SH-SY5Y (cell line): ENCODE data around the gene MACROH2A1.

Source experiments
- GATA2 ChIP-seq: IDR thresholded peaks from 2 replicates; pipeline ENCODE4 v1.6.1; 2011; ENCODE audit warnings: mild to moderate bottlenecking, low read depth, low read length
- GATA3 ChIP-seq: IDR thresholded peaks from 2 replicates; pipeline ENCODE4 v1.6.1; 2011; ENCODE audit warnings: low read depth, mild to moderate bottlenecking, low read length, moderate library complexity

MACROH2A1 gene

DNA sequence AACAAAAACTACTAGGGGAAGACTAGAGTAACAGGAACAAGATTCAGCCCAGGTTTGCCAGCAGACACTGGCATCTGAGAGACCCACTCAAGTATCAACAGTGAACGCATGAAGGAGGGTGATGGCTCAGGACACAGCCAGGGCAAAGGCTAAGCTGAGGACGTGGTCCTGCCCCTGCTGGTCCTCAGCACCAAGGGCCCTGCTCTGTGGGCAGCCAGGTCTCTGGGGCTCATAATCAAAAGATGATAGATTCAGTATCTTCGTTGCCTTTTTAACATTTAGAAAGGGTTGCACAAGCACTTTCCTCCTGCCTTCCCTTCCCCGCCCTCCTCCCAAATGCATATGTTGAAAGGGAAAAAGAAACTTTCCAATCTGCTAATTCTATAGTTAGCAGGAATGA is 31.5 kb downstream of the MACROH2A1 start:
- TF ChIP-seq GATA2, result no peak
- no peak for TF ChIP-seq GATA3

DNA sequence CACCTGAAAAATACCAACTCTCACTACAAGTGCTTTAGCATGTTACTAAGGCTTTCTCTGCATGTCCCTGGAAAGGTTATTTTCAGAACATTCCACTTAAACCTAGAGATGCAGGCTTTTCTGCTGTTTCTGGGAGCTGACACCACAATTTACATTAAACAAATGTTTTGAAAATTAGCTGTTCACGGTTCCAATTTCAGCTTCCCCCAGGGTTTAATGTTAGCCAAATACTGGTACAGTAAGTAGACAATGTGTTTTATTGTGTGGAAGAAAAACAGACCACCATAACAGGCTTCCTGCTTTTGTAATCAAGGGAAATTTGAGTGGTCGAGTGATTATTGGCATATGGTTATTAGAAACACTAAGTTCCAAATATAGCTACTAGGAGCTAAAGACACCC is 32.0 kb downstream of the MACROH2A1 start:
- no peak for TF ChIP-seq GATA2
- TF ChIP-seq GATA3, result no peak

DNA sequence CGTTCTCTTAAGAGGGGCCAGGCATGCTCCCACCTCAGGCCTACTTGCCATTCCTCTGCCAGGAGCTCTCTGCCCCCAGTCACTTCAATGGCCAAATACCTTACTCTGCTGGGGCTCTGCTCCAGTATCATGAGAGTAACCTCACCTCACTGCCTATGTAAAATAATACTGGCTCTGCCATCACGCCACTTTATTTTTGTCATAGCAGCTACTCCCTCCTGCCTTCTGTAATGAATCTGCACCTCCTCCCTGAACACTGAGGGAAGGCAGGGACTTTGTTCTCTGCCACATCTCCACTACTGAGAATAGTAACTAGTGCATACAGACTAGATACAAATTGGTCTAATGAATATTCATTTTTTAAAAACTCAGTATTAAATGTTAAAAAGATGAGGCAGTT is 33.8 kb downstream of the MACROH2A1 start:
- no peak for TF ChIP-seq GATA2
- no peak for TF ChIP-seq GATA3

DNA sequence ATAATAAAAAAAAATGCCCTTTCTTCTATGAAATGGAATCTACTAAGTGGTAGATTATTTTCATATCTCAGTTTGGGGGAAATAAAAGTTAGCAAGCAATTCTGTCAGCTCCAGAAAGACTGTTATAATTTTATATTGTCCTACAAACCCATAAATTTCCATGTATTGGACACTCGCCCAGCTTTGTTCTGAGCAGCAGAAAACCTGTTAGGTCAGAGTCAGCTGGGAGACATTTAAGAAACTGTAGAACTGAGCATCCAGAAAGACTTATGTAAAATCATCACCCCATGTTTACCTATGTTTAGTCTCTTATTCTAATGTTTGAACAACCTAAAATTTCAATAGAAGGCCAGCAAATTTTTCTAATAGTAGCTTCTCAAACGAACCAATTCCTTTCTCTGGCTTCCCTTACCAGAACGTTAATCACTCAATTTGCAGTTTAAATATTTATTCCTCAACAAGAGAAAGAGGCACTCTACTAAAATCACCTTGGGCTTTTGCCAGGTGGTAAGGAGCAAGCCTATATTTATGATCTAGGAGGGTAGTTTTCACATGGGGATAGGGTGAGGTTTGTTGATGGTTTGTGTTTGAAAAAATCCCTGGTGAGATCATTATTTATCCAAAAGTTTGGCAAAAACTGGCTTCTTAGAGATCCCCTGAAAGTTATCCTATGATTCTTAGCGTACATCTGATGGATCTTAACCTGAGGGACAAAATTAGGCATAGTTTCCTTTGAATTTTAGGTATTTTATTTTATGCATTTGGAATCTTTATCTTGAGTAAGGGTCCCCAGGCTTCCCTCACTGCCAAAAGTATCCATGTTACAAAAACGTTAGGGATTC is 34.4 kb downstream of the MACROH2A1 start:
- no peak for TF ChIP-seq GATA2
- TF ChIP-seq GATA3, result no peak

DNA sequence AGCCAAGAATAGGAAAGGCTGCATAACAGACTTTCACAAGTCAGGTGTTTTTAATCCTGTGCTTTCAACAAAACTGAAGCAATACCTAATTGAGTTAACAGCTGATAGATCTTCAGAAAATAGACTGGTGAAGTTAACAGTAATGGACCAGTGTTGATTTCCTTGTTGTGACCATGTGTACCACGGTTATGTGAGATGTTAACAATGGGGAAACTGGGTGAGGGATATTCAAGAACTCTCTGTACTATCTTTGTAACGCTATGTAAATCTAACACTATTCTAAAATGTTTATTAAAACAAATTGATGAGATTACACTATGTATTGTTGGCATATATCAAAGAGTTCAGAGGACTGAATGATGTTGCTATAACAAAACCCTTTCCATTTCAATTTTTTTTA is 36.9 kb downstream of the MACROH2A1 start:
- TF ChIP-seq GATA2 (no peak), GATA3 (no peak)

DNA sequence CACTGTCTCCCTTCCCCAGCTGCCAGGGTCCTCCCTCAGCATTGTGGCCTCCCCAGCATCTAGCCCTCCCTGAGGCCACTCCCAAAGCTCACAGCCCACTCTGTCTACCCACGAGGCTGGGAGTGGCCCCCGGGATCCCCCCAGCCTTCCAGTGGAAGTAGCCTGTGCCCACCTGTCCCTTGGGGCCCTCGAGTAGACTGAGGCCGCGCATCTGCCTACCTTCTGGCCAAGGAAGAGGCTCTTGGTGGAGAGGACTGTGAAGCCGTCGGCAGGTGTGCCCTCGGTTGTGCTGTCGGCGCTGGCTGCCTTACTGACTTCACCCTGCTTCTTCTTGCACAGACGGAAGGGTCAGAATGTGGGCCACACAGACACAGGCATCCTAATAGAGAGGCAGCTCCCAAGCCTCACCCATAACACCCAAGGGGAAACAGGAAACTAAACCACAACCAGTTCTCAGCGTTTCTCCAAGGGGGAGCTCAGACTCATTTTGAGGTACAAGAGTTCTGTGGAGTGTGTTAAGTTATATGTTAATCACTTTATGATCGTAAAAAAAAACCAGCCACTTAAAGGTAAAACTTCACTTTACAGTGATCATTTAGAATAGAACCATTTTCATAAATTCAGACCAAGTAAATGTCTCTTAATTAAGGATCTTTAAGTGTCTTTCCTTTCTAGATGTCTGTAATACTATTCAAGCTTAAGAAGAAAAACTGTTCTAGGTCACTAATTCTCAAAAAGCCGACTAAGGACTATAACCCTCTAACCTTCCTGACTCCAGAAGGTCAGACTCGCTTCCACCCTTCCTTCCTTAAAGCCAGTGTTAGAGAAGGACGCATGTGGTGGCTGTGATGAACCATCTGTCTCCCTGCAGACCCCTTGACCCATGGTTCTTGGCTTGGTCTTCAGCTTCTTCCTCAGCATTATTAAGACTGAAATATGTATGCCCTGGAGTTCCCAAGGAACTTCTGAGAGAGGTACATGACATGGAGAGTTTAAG is 38.5 kb downstream of the MACROH2A1 start:
- TF ChIP-seq GATA2, result no peak
- TF ChIP-seq GATA3, result no peak

DNA sequence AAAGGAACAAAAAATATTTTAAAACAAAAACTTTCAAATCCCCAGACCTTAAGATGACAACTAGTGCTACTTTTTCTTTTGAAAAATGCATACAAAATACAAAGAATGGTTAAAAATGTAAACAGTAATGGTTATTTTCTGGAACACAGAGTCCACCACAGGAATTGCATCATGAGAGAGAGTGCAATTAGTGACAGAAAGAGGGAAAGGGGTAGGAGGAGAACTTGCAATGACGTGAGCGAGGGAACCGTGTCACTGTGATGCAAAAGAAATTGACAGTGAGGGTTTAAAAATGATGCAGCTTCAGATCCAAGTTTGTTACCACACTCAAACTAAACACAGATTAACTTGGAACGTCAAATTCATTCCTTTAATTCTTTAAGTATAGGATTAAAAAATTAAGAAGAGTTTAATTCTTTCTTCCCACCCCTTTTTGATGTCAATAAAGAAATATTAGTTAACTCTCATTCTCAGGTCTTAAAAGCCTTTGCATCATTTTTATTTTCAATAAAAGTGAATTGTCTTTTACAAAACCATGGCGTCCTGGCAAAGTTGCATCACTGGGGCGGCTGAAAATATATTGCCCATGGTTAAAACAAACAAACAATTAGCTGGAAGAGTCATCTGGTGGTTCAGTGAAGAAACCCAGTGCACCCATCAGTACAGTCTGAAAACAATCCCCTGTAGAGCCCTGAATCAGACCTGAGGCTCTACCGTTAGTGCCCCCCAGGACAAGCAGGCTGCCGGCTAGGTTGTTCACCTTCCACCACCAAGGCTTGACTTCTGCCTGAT is 39.5 kb downstream of the MACROH2A1 start:
- TF ChIP-seq GATA3 (no peak), GATA2 (no peak)

DNA sequence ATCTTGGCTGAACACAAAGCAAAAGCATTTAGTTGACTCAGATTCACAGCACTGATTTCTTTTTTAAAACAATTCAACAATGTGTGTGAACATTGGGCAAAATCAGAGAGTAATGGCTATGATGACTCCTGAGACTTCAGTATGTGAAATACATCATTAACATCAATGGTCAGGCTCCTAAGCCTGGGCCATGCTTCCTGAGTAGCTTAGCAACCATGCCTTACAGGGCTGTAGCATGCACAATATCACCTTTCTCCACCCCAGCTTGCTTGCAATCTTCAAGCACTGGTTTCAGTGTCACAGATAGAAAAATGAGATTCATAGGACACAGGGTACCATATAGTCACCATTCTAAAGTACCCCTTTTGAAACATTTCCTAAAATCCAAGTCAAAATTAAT is 41.3 kb downstream of the MACROH2A1 start:
- TF ChIP-seq GATA3, result no peak
- TF ChIP-seq GATA2, result no peak

DNA sequence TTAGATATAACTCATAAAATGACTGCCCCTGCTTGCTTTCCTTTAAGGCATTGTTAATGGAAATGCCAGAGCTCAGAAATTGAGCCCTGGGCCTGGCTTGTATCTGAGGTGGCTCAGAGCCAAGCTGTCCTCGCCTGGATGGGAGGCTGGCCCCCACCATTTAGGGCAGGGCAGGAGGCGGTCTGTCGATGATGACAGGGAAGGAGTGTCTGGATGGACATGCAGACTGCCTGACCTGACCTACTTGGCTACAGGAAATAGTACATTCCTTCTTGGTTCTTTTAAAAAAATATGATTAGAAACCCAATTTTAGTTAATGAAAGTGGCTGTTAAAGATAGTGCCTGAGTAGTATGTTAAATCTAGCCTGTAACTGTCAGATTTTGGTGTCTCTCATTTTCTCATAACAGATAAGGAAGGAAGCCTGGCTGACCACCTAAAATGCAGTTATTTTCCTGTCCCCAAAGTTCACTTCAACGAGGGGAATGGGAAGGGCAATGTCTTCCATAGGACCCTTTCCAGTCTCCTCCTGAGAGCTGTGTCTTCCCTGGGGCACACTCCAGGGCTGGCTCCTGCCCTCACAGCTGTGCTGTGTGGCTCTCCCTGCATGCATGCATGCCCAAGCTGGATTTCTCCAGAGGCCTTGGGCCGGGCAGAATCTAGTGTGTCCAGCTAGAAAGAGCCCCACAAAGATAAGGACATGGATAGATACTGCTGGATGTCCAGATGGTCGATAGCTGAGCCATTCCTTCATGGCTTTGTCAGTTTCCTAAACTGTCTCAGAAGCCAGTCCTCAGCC is 42.3 kb downstream of the MACROH2A1 start:
- 0 out of 2 replicates have a peak, but pooled peaks have one; percentile 28 for TF ChIP-seq GATA2
- TF ChIP-seq GATA3, result no peak

DNA sequence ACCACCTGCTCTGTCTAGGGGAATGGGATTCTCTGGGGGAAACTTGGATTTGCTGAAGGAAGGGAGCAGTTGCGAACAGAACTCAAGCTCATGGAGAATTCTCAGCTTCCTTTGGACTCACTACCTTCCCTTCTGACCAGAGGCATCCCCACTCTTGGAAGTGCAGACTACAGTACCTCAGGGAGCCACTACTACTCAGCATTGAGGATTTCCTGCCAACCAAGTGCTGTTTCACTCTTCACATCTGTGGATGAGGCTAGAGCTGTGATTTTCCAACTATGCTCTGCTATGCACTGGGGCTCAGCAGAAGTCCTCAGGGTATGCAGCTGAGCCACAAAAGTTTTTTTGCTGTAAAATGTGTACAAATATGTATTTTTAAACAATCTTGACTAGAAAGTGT is 43.9 kb downstream of the MACROH2A1 start:
- TF ChIP-seq GATA3 (no peak), GATA2 (no peak)

DNA sequence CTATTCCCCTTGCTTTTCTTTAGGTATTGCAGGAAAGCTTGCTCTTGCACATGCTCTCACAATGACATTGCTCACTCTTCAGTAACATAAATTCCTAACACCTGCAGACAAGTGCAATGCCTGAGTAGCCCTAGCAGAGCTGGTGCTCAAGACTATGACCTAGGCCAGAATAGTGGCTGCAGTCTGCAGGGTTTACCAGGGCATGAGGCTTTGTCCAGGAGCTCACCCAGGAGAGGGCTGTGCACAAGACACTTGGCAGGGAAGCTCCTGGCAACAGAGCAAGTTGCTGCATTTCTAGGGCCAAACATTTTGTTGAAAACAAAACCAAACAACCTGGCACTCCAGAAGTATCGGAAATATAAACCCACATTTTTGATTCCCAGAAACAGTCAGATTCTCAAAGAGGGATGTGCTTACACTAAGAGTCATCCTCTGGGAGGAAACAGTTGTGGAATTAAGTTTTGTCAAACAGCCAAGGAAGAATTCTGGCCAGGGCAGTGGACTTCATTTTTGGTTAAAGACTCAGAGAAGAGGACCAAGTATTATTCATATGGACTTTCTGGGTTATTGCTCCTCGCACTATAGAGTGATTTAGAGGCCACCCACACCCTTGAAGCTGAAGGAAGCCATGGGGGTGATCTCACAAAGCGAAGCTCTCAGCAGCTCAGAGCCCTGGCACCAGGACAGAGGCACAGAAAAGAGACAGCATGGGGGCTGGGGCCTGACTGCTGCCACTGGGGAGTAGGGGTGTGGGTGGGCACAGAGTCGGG is 44.9 kb downstream of the MACROH2A1 start:
- TF ChIP-seq GATA3 (no peak), GATA2 (no peak)

DNA sequence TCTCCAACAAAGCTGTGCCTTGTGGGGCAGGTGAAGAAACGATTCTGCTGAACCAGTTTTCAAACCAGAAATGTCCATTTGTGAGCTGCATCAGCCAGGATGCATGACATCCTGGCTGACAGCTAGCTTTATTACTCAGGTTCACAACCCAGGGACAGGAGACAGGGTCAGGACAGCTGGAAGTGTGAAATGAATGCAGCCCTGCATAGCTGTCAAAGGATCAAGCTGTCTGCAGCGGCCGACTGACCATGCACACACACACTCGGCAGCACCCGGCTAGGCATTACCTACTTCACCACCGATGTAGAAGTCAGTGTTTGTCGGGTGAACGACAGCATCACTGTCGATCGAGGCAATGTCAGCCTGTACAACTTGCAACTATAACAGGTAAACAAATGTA is 48.5 kb downstream of the MACROH2A1 start:
- TF ChIP-seq GATA2, result no peak
- no peak for TF ChIP-seq GATA3
